Activated CD4-positive, alpha-beta T cell treated with anti-CD3 and anti-CD28 coated beads, Interleukin-2, amount 50 U/mL, for 24 hours (primary cell): ENCODE measurements around the gene OTULIN.

ENCODE experiments used
- DNase-seq, 2 donors: peaks; one replicate each; pipeline ENCODE4 v3.0.0-alpha.2; 2020; ENCODE audit warnings: low read depth in 1 of 2, low spot score in 1 of 2

OTULIN gene

DNA sequence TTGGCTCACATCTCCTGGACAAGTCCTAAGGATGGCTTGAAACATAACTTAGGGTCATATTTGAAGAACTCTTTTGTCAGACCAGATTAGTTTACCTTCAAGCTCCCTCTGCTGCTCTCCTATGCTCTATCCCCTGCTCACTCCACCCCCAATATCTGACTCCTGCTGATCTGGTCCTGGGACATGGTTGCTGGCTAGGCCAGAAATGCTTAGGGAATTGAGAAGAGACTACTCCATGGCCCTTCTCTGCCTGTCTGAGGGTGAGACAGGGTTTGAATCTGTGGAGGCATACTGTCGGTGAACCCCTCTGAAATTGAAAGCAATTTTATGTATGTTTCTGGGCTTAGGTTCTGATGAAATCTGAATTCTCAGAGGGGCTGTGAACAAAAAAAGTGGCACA, 3.3 kb downstream of the OTULIN start:
- DNase-seq: no peak

DNA sequence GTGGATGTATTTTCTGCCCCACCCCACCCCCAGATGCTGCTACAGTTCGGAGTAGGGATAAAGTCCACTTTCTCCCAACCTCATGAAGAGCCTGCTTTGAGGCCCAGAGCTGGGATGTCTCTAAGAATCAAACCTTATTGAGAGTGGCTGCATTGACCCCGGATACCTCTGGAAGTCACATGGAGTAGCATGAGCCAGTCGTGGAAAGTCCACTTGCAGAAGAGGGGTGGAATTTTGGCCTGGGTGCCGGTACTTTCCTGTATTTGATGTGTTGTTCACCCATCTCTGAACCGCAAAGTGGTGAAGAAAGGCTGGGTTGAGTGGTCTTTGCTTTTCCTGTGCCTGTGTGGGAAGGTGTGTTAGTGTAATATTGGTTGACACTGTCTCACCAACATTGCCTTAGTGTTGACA, 3.7 kb downstream of the OTULIN start:
- DNase-seq: no peak

DNA sequence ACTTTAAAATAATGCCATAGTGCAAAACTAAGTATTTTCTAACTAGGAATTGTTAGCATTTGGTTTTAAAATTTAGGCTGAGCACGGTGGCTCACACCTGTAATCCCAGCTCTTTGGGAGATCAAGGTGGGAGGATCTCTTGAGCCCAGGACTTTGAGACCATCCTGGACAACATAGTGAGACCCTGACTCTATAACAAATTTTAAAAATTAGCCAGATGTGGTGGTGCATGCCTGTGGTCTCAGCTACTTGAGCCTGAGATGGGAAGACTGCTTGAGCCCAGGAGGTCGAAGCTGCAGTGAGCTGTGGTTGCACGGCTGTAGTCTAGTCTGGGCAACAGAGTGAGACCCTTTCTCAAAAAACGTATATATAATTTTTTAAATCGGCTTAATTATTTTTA, 4.9 kb downstream of the OTULIN start:
- DNase-seq: no peak

DNA sequence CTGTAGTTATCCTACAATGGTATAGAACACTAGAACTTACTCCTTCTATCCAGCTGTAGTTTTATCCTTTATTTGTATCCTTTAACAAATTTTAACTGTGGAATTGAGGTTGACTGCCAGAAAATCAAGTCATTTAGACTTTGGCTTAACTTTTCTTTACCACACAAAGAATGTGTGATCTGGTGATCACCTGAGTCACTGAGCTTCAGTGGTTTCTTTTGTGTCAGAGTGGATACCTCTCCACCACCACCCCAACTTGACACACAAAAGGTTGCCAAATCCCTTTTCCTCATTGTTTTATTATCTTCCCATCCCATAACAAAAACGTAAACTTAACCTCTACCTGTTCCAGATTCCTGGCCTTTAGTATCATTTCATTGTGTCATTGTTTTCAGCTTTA, 5.5 kb downstream of the OTULIN start:
- no peak for DNase-seq

DNA sequence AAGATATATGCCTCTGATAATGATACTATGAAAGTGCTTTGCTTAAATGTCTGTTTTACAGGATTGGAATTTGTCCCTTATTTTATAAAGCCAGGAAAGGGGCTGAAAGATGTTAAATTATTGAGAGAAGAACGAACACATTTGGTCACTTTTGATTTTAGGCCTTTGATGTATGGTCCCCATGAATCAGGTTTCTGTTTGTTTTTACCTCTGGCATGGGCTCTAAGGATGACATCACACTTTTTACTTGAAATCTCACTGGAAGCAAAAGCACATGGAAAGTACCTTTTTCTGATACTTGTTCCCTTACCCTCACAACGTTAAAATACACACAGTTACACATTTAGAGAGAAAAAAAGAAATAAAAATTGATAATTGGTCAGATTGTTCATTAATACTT, 6.9 kb downstream of the OTULIN start:
- DNase-seq: no peak

DNA sequence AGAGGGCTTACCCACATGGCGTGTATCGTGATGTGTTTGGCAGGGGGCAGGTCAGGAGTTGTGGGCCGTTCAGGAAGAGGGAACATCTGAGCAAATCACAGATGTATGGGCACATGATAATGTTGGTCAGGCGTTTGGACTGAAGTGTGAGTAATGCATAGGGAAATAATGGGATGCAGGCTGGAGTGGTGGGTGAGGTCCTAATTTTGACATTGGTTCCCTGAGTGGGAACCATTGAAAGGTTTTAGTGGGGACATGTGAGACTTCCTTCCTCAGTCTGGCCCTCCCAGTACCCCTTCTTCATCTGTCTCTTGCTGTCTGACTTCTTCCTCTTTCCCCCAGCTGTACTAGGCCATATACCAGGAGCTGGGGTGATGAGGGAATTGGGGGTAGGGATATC, 7.6 kb downstream of the OTULIN start:
- no peak for DNase-seq

DNA sequence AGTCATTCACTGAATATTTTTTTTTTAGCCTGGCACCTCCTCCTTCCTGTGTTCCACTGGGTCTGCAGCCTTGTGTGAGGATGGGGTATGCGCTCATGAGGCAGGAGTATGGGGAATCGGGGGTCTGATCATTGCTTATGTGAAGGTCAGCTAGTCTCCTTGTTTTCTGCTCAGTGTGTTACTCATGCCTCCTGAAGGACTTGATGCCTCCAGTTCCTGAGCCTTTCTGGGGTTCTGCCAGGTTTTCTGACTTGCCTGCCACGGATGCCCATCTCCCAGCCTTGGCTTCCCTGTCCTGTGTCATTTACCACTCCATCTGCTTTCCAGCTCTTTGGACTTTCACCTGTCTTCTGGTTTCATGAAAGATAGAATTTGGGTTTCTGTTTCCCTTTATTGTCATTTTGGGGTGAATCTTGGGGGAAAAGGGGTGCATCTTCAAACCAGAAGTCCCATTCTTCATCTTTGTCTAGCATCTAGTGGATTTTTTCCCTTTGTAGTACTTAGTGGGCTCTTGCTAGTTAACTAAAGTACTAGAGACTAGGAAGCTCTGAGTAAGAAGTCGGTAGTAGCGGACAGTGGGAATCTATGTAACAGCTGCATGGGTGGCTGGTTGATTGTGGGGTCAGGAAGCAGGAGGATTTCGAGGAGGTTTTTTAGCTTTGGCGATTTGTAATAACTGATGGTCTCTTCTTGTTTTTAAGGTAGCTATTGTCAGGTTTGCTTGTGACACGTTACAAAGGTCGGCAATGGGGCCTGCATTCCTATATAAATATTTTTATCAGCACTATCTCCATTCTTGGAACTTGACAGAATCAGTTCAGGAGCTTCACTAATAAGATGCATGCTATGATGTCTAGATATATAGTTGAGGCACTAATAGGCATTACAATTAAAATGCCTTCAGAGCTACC, 8.2 kb downstream of the OTULIN start:
- DNase-seq: no peak

DNA sequence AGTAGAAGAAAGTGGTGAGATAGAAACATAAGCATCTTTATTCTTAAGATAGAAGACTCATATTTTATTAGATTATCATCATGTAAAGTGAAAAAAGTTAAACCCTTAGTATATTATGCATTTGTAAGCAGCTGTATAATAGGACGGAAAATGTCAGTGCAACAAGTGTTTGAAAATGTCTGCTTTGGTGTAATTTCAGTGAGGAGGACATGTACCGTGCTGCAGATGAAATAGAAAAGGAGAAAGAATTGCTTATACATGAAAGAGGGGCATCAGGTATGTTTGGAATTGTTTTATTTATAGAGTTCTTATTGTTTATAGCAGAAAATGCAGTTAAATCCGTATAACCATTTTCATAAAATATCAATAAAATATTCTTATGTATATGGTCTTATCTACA, 8.9 kb downstream of the OTULIN start:
- no peak for DNase-seq

DNA sequence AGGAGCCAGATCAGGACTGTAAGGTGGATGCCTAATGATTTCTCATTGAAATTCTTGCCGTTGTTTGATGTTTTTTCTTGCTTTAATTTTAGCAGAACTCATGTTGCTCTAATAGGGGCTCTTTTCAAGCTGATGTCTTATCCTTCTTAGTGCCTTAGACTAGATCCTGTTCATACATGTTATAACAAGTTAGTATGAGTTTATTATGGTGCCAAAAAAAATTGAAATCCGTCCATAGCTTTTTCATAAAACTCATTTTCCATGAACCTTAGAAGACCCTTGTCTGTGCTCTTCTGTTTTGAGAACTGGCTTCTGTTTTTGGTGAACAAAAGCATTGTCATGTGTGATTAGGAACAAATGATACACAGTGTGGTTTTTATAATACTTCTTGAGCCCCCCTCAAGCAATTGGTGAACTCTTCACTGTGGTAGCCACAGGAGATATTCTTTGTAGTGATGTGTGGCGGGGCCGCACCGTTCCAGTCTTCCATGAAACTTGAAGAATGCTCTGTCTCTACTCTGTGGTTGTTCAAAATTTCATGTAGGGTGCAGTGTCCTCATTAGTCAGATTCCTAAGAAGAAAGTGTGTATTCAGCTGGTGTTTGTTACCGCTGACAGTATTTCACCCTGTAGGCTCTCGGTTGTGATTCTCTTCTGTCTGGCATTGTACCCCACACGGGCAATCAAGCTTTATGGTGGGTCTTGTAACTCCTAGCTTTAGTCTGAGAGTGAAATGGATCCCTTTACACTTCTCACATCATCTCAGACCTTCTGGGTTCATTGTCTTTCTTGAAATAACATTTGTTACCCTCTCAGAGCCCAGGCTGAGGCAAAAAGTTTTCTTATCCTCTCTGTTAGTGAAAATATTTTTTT, 10.7 kb downstream of the OTULIN start:
- DNase-seq: no peak

DNA sequence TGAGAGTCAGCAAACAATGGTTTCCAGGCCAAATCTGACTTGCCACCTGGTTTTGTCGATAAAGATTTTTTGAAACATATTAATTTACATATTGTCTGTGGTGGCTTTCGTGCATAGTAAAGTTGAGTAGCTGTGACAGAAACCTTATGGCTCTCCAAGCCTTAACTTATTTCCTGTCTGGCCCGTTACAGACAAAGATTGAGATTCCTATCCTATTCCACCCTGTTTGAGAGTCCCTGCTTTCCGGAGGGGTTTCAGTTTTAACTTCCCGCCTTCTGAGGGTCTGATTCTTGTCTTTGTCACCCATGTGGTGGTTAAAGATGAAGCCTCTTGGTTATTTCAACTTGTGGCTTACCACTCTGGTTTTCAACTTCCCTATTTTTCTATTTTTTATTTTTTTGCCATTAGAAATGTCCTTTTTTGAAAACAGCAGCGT, 11.4 kb downstream of the OTULIN start:
- DNase-seq: no peak

DNA sequence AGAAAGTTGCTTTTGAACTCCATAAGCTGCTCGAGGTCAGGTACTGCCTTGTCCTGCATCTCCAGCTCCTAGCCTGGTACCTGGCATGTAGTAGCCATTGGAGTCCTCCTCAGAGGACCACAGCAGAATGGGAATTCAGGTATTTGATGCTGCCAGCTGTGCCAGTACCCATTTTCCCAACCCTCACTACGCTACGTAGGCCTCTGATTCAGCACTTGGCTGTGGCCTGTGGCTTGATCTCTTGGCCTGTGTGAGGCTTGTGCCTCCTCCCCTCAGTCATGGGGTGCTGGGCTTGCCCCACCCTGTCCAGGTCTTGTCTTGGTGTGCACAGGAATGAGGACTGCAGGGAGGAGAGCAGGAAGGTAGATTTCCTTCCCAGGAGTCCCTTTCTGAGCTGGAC, 11.8 kb downstream of the OTULIN start:
- no peak for DNase-seq

DNA sequence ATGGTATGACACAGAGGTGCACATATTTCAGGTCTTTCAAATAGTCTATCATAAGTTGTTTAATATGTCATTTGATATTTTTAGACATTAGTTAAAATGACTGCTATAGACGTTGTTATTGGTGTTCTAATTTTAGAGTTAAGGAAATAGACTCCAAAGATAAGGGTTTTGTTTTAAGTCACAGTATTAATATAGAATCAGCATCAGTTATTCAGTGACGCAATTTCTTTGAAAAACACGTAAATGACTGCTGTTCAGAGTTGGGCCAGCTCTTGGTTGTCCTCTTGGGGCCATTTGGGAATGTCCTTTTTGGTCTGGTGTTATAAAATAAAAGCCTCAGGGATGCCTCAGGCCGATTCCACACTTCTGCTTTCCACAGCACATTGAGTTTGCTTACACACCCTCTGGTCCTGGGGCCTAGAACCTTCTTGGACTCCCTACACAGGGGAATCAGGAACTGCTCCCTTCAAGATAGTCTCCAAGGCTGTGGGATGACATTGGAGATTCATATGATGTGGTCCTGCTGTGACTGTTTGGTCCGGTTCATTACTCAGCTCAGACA, 14.3 kb downstream of the OTULIN start:
- no peak for DNase-seq

DNA sequence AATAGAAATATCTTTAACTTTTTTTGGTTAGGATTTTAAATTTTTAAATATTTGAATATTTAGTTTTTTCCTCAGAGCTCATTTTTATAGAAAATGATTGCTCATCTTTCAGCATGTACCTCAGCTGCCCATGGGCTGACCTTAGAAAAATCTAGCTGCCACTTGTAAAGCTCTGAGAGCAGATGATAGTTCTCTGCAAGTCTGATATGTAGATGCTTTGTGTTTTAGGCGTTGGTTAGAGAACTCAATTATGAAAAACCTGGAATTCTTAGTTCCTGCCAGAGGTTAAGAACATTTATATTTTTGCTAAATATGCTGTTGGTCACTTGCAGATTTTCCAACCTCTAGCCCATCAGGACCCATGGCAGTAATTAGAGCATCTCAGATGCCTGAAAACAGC, 15.1 kb downstream of the OTULIN start:
- DNase-seq: no peak

DNA sequence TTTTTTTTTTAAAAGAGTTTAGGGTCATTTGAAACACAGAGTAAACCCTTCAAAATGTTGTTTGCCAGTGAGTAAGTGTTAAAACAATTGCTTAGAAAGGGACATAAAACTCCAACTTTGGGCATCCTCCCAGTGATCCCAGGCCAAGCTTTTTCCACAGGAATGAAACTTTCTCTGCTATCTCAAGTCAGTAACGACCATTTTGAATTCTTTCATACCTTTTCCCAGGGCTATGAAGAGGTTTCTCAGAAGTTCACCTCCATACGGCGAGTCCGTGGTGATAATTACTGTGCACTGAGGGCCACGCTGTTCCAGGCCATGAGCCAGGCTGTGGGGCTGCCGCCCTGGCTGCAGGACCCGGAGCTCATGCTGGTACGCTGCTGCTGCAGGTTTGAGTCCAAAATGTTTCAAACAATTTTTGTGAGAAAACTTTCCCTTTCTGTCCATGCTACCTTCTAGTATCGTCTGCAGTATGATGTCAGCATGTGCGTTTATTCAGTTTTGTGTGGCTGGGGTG, 16.8 kb downstream of the OTULIN start:
- DNase-seq: no peak

DNA sequence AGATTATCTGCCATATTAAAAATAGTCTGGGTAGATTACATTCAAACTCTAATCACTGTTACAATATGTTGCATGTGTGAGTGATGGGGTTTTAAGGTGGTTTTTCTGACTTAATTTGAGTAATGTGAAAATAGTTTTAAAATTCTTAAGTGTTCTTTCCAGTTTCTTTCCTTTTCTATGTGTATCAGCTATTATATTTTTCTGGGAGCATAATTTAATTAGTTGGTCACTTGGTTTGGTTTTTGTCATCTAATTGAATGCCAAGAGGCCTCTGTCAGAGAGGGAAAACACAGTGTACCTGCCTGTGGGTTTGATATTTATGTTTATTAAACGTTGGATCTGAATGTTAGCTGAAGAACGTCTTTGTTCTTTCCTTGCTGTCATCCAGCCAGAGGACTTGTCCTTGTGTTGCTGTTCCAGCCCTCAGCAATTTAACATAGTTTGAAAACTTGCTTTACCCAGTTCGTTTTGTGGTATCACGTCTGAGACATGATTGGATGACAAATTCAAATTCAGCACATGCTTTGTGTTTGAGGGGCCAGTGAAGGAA, 19.5 kb downstream of the OTULIN start:
- no peak for DNase-seq

DNA sequence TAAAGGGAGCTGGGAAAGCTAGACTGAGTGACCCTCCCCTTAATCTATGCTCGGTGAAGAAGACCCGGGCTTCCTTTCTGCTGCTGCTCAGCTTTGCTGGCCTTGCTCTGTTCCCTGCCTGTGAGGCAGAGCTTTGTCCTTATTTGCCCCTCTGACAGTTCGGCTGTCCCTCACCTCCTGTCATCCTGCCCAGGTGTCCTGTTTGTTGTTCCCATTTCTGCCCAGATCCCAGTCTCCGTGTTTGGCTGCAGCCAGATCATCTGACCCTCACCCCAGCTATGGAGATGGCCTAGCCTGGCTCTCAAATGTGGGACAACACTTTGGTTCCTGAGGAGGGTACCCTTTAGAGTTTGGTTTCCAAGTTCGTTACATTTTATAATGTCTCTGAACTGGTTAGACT, 20.2 kb downstream of the OTULIN start:
- no peak for DNase-seq

DNA sequence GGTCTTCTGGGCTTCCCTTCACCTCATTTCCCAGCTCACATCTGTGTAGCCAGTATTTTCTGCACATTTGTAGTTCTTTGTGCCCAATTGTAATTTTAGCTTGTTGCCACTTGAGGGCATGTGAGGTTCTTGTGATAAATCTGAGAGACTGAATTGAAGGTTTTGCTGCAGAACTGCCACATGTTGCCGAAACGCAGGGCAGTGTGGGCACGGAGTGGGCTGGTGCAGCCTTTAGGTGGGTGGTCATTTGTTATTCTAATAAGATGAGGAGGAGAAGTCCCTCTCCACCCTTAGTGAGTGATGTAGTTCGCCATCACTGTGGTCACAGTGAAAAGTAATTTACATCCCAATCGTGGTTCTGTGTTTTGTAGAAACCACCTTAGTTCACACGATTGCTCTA, 21.2 kb downstream of the OTULIN start:
- DNase-seq: peak in 1 of 2 donors; percentile 36

DNA sequence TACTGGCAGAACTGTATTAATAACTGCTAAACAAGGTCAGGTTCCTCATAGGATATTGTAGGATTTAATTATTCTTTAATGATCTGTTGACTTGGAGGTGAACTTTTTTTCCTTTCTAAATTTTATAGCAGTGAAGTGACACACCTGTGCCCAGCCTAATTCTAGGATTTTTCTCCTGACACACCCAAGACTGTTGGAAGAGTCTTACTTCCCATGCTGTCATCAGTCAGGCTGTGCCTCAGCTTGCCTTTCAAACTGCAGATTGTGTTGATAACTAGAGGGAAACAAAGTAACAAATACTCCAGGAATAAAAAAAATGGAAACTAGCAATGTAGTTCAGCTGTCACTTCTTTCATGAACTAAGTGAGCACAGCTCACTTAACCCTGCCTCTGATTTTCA, 22.0 kb downstream of the OTULIN start:
- no peak for DNase-seq

DNA sequence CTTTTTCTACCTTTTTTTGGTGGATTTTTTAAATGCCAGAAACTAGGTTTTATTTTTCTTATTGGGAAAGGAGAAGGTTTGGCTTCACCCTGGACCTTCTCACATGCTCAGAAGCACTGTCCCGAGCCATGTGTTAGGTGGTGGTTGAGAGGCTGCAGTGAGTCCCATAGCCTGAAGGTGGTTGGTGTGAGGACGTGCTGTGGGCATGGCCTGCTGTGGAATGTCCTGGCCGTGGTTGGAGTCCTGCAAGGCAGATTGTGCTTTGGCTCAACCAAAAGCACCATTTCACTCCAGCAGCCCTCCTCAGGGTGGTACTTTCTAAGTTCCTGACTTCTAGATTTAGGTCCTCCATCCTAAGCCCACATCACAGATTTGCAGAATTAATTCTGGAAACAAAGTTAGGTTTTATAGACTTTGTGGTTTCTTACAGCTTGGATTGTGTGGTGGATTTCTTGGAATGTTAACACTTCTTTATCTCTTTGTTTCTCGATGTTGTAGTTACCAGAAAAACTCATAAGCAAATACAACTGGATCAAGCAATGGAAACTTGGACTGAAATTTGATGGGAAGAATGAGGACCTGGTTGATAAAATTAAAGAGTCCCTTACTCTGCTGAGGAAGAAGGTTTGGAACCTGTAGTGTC, 22.6 kb downstream of the OTULIN start:
- DNase-seq: no peak

DNA sequence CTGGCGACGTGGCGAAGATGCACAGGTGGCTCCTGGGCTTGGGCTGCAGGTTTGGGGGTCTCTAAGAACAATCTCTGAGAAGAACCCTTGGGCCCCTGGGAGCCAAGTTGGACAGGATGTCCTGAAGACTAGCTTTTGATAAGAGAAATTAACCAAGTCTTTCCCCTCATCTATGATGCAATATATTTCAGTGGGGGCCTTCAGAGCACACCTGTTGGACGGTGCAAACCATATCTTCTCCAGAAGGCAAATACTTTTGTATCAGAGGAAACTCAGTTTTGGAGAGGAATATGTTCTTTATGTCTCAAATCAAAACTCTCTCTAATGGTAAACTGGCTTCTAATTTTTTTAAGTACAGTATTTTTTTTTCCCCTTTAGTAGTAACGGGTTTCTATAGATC, 28.6 kb downstream of the OTULIN start:
- DNase-seq: no peak

DNA sequence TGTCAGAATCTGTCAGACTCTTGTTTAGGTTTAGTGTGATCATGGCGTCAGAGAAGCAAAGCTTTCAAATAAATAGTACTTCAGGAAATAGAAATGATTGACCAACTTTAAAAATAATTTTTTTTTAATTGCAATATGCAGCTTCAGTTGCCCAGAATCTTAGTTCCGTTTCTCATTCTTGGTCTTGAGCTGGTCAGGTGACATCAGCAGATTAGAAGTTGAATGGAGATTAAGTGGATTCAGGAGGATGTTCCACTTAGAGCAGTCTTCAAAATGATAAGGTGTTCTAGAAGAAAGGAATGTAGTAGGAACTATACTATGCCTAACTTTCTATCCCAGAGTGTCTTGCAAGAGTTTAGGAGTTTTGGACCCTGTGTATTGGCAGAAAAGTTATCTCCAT, 30.6 kb downstream of the OTULIN start:
- no peak for DNase-seq
